Endothelial cell of hepatic sinusoid (primary cell): Measurements from ENCODE around the gene TRMU.

Experiments used
- in situ Hi-C: cut with HindIII; loops from 2 replicates; pipeline ENCODE4 v1.10.0; 2017; ENCODE audit warnings: low sequenced_read_pairs

Gene TRMU

DNA sequence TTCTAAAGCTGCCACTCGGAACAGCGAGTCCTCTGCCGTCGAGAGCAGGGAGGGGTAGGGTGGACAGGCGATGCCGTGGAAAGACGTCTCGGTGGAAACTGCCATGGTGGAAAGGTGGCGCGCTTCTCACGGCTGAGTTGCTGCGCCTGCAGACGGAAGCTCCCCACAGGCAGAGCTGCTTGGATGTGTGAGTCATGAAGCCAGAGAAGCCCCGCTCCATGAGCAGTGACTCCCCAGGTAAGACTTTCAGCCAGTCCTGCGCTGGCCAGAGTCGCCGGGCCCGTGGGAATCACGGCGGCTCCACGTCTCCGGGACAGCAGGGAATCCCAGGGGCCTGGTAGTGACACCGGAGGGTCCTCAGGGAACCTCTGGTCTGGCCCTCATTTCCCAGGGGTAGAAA is 4.0 kb upstream of the TRMU start:
- in situ Hi-C loops, result loop anchor here (5.0 to 10.0 kb wide), 6 partner anchors 74 to 307 kb away; no protein-coding TSS in a partner anchor

- in situ Hi-C loops, result loop anchor here (10.0 kb wide), 4 partner anchors 108 to 312 kb away; no protein-coding TSS in a partner anchor
Measured at GRCh38 chr22:46336119-46337078, 885 bp downstream of the TRMU start.

- in situ Hi-C loops, result loop anchor here (10.0 kb wide), 4 partner anchors 107 to 313 kb away; no protein-coding TSS in a partner anchor
Measured at GRCh38 chr22:46337870-46338269, 2.4 kb downstream of the TRMU start.

DNA sequence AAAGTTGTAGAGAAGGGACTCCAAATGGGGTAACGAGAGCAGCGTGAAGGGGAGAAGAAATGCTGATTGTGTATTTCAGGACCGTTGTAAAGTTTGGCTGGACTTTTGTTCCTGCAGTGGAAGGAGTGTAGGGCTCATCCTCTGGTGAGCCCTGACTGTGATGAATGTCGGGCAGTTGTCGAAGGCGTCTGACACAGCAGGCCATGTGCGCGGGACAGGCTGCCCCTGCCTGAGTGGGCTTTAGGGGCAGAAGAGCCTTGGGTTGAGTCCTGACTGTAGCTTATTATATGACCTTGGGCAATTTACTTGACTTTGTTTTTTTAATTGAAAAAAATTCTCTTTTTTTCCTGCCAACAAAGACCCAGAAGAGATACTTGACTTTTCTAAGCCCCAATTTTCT is 3.1 kb downstream of the TRMU start:
- in situ Hi-C loops, result loop anchor here (10.0 kb wide), 4 partner anchors 106 to 314 kb away; no protein-coding TSS in a partner anchor

GRCh38 chr22:46339956-46340355 is 4.4 kb downstream of the TRMU start:
- in situ Hi-C loops, result loop anchor here (10.0 kb wide), 4 partner anchors 105 to 315 kb away; no protein-coding TSS in a partner anchor

DNA sequence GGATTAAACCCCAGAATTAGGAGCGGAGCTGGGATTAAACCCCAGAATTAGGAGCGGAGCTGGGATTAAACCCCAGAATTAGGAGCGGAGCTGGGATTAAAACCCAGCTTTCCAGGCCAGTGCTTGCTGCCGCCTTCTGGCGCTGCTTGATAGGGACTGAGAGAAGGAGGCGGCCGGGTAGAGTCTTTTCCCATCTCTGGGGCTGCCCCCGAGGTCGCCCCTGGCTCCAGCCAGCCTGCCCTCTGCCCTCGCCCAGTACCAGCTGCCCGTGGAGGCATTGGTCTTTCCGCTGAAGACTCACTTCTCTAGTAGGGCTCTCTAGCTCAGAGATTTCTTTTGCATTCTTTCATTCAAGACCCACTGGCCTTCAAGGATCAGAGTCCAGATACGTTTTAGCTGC is 5.2 kb downstream of the TRMU start:
- in situ Hi-C loops, result no loop called here

DNA sequence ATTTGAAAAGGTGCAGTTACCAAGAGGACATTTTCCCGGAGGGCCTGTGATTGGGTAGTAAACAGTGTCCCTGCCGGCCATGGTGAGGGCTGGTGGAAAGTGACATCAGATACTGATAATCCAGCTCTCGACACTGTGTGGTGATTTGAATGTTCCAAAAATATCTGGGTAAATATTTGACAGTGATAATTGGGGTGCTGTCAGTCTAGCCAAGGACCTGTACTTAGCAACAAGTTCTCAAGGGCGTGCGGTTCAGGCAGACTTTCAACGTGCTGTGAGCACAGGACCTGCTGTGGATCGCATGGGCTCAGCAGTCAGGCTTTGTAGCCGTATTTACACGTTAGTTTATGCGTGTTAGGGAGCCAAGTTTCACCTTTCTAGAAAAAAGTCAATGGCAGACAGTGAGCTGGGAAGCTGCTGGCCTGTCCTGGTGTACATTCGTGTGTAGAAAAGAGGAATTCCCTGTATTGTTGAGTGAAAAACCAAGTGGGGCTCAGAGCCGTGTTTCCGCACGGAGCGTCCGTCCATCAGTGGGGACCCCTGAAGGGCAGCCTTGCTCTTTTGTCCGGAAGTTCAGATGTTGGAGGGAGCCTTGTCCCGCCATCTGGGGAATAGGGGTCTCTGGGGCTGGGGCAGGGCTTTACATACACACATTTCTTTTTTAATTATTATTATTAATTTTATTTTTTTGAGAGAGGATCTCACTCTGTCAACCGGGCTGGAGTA is 11.3 kb downstream of the TRMU start:
- in situ Hi-C loops, result no loop called here

GRCh38 chr22:46347646-46348045 is 12.1 kb downstream of the TRMU start:
- in situ Hi-C loops, result no loop called here

DNA sequence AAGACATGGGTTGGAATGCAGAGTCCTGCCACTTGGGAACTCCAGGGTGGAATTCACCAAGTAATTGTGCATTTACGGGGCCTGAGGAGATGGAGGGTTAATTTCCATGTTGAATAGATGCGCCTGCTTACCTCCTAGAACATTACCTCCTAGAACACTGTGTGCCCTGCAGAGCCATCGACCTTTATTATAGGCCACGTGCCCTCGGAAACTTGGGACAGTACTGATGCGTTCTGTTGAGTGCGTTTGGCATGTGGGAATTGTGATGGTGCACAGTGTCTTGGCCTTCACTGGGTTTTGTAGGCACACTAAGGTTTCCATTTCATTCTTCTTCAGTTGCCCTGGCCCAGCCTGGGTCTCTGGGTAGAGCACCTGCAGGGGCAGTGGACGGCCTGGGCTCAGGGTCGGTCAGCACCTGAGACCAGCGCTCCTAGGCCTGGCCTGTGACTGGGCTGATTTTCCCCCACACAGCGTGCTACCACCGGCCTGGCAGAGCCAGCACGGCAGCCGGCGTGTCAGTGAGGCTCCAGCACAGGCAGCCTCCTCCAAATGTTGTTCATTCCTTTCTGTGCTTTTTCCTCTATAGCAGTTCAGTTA is 12.7 kb downstream of the TRMU start:
- in situ Hi-C loops, result no loop called here

DNA sequence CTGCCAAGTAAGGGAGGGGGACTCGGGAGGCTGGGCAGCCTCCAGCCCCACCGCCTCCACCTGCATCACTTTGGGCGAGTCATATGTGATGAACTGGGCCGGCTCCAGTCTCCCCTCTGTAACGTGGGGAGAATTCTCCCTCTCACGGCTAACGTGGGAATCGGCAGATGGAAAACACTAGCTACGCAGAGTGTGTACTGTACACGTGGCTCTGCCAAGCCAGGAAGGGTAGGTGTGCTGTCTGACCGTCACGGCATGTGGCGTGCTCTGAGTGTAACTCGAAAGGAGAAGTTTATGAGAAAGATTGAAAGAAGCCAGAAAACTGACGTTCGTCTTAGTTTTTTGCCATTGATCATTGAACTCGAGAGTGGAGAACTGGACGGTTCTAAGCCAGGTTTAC is 13.7 kb downstream of the TRMU start:
- in situ Hi-C loops, result no loop called here

GRCh38 chr22:46349681-46350080 is 14.2 kb downstream of the TRMU start:
- in situ Hi-C loops, result no loop called here

- in situ Hi-C loops, result no loop called here
Measured at GRCh38 chr22:46350121-46350520, 14.6 kb downstream of the TRMU start.

GRCh38 chr22:46350646-46351045 is 15.1 kb downstream of the TRMU start:
- in situ Hi-C loops, result no loop called here

- in situ Hi-C loops, result no loop called here
Measured at GRCh38 chr22:46351131-46351735, 15.7 kb downstream of the TRMU start.

DNA sequence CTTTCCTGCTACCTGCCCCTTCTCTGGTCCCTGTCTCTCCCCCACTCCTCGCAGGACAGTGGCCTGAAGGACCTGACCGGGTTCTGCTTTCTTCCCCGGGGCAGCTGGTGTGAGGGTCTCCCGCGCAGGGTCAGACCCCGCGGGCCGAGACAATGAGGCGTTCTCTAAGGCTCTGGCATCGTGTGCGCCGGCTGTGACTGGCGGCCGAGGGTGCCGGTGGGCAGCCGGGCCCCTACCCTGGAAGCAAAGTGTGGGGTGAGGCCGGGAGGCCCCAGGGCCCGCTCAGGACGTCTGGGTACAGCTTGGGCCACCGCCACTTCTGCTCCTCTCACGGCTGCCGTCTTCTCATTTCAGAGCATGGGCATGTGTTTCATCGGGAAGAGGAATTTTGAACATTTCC is 16.3 kb downstream of the TRMU start:
- in situ Hi-C loops, result no loop called here

DNA sequence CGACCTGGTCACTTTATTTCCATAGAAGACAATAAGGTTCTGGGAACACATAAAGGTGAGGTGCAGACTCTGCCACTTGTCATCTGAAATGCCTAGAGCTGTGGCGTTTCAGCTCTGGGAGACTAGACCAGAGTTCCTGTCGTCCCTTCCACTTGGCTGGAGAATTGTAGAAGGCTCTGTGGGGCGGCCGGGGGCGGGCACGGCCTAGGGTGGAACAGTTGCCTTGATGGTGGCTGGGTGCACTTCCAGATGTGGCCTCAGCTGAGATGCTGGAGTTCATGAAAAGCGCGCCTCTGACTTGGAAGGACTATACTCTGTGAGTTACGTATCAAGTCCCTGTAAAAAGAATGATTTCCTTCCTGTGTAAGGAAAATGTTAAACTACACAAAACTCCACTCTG is 16.8 kb downstream of the TRMU start:
- in situ Hi-C loops, result no loop called here

DNA sequence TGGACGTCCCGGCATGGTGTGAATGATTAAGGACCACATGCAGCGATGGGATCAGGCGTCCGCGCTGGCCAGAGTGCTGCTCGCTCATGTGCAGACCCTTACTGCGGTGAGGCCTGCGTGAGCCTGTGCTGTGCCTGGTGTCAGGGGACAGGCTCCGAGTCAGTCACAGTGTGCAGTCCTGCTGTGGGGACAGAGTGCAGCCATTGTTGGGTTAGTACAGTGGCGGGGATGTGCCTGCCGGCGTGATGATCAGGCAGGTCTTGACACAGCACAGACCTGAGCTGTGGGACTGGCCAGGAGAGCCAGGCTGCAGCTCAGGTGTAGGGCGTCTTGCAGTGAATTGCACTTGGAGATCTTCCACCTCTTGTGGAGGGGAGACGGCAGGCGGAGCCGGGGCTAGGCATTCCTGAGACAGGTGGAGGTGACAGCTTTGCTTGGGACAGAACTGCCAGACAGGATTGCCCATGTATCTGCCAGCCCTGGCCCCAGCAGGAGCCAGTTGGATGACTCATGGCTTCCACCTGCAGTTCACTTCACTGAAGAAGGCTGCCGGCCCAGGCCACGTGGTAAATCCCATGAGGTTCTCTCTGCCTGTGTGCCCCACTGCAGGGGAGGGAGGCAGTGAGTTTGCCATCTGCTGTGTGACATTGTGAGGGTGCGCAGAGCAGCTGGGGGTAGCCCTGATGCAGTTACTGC is 17.3 kb downstream of the TRMU start:
- in situ Hi-C loops, result no loop called here

DNA sequence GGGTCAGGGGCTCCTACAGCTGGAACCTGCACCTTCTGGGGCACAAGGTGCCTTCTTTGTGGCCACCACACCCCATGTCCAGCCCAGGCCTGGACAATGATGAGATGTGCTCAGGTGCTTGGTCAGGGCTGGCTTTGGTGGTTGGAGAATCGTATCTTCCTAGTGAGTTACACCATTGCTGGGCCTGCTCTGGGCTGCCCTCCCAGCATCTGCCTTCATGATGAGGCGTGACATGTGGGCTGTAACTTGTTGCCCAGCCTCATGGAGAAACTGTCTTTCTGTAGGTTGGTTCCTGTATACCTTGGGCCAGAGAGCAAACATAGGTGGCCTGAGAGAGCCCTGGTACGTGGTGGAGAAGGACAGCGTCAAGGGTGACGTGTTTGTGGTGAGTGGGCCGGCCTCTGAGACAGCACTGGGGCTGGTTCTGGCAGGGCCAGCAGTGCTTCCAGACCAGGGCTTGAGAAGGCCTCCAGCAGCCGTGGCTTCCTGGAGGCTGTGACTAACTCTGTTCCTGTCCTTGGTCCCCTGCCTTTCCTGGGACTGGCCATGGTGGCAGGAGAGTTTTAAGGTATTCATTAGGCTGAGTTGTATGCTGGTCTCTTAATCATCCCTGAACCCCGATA is 18.1 kb downstream of the TRMU start:
- in situ Hi-C loops, result no loop called here

DNA sequence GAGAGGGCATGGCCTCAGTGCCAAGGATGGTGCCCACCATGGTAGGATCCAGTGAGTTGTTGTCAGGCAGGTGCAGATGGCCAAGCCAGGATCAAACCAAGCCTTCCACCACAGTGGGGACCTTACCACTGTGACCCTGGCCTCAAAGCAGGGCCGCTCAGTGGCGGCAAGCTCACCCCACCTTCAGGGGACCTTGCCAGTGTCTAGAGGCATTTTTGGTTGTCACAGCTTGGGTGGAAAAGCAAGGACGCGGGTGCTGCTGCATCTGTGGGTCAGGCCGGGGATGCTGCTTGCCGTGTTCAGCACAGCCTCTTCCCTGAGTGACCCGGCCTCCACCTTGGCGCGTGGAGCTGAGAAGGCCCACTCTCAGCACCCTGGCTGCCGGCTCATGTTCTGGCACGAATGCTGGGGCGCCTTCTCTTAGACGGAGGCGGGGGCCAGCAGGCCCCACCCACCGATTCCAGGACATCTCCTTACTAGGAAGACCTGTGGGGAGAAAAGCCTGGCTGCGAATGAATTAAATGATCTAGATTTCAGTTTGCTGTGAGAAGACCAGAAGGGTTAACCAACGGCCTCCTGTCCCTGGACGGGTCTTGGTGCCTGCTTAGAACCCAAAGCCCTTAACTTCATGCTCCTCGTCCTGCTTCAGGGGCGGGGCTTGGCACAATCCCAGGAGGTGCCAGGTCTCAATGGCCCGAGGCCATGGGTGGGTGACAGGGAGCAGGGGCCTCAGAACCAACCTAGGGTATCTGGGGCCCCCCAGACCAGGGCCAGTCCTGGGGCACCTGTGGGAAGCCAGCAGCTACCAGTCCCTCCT is 18.9 kb downstream of the TRMU start:
- in situ Hi-C loops, result no loop called here
